Gastroesophageal sphincter (tissue), 4 donors: ENCODE data around the gene HNRNPH2. TPM values are rescaled to one million over a fixed set of nuclear protein-coding genes. Genes with fewer than 3 reads are reported as not detected.

Experiments
- ATAC-seq: fragments of 150-250 bp; one replicate; pipeline ENCODE4 v1.9.1; 2016; ENCODE audit warnings: mild to moderate bottlenecking, moderate library complexity
- H3K27ac ChIP-seq, 4 donors: fragments of 200-600 bp; sonication (generic) in 3 of 4; 1 replicate in 3 of 4; 2 replicates in 1 of 4; pipeline ENCODE4 v1.5.1; 2016 to 2019
- H3K27me3 ChIP-seq: fragments of 200-600 bp; sonication (generic); one replicate; pipeline ENCODE4 v1.5.1; 2019
- H3K36me3 ChIP-seq, 2 donors: fragments of 200-600 bp; sonication (generic); one replicate each; pipeline ENCODE4 v1.5.1; 2019; ENCODE audit warnings: control low read depth in 1 of 2
- H3K4me1 ChIP-seq, 3 donors: fragments of 200-600 bp; sonication (generic); 1 replicate in 2 of 3; 2 replicates in 1 of 3; pipeline ENCODE4 v1.5.1; 2016 to 2019; ENCODE audit warnings: control low read depth in 2 of 3
- H3K4me3 ChIP-seq, 2 donors: fragments of 200-600 bp; sonication (generic); one replicate each; pipeline ENCODE4 v1.5.1; 2019; ENCODE audit warnings: mild to moderate bottlenecking in 1 of 2, moderate library complexity in 1 of 2
- H3K9me3 ChIP-seq, 3 donors: fragments of 200-600 bp; sonication (generic); one replicate each; pipeline ENCODE4 v1.5.1; 2017 to 2019; ENCODE audit warnings: control low read depth in 2 of 3
- EP300 ChIP-seq: sonication (generic); formaldehyde crosslinking; IDR thresholded peaks from one replicate; pipeline ENCODE4 v1.6.1; 2017; ENCODE audit warnings: antibody characterized with exemption, mild to moderate bottlenecking
- POLR2A ChIP-seq, 2 donors: fragments of 450-650 bp; IDR thresholded peaks; one replicate each; pipeline ENCODE4 v1.6.1; 2017; ENCODE audit warnings: antibody characterized with exemption in 2 of 2, mild to moderate bottlenecking in 2 of 2, moderate library complexity in 1 of 2
- POLR2AphosphoS5 ChIP-seq: sonication (generic); formaldehyde crosslinking; IDR thresholded peaks from one replicate; pipeline ENCODE4 v1.6.1; 2017; ENCODE audit warnings: antibody characterized with exemption
- WGBS, 2 donors: methylation state at CpG; one replicate each; pipeline ENCODE4 v1.1.5; 2018; ENCODE audit warnings: low coverage in 1 of 2; 5-methylcytosine and 5-hydroxymethylcytosine counted together
- total RNA-seq, 4 donors: library from RNA; depleted of rRNA; stranded (reverse); fragments of >200 nt; gene quantifications; one replicate each; pipeline ENCODE4 v1.1.0, GENCODE V29; 2016
- TF ChIP-seq, protein P1 (sequence below), 4 experiments: fragments of 200-600 bp in 2 of 4; fragments of 450-650 bp in 2 of 4; sonication (generic) in 1 of 4; IDR thresholded peaks; one replicate each; pipeline ENCODE4 v1.5.1; 2017 to 2019; ENCODE audit warnings: antibody characterized with exemption in 4 of 4, mild to moderate bottlenecking in 2 of 4, moderate library complexity in 2 of 4

HNRNPH2 gene
- total RNA-seq, 4 donors from 2014 or later: 38.8 to 66.6 (median 62.1) TPM

DNA sequence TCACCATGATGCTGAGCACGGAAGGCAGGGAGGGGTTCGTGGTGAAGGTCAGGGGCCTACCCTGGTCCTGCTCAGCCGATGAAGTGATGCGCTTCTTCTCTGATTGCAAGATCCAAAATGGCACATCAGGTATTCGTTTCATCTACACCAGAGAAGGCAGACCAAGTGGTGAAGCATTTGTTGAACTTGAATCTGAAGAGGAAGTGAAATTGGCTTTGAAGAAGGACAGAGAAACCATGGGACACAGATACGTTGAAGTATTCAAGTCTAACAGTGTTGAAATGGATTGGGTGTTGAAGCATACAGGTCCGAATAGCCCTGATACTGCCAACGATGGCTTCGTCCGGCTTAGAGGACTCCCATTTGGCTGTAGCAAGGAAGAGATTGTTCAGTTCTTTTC is 4.0 kb downstream of the HNRNPH2 start:
- no peak for ATAC-seq
- 33 to 75% methylated on average over 4 to 5 of the region's 10 CpGs for WGBS, 2 donors
- Histone ChIP-seq H3K27me3 (no peaks in the 10 kb centered on the region), H3K9me3 (no peaks in the 10 kb centered on the region), H3K27ac (no peak overlapping the region), H3K36me3 (peaks cover 0 to 15% of the 10 kb centered on the region in 2 donors), H3K4me3 (no peak overlapping the region), H3K4me1 (peaks cover 0 to 77% (median 0%) of the 10 kb centered on the region in 3 donors)
- TF ChIP-seq EP300 (no peak), POLR2AphosphoS5 (no peak), POLR2A (IDR thresholded peaks at IDR 0.05) (no peak)
- TF ChIP-seq, protein P1, sequence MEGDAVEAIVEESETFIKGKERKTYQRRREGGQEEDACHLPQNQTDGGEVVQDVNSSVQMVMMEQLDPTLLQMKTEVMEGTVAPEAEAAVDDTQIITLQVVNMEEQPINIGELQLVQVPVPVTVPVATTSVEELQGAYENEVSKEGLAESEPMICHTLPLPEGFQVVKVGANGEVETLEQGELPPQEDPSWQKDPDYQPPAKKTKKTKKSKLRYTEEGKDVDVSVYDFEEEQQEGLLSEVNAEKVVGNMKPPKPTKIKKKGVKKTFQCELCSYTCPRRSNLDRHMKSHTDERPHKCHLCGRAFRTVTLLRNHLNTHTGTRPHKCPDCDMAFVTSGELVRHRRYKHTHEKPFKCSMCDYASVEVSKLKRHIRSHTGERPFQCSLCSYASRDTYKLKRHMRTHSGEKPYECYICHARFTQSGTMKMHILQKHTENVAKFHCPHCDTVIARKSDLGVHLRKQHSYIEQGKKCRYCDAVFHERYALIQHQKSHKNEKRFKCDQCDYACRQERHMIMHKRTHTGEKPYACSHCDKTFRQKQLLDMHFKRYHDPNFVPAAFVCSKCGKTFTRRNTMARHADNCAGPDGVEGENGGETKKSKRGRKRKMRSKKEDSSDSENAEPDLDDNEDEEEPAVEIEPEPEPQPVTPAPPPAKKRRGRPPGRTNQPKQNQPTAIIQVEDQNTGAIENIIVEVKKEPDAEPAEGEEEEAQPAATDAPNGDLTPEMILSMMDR (IDR thresholded peaks at IDR 0.05): no peak

DNA sequence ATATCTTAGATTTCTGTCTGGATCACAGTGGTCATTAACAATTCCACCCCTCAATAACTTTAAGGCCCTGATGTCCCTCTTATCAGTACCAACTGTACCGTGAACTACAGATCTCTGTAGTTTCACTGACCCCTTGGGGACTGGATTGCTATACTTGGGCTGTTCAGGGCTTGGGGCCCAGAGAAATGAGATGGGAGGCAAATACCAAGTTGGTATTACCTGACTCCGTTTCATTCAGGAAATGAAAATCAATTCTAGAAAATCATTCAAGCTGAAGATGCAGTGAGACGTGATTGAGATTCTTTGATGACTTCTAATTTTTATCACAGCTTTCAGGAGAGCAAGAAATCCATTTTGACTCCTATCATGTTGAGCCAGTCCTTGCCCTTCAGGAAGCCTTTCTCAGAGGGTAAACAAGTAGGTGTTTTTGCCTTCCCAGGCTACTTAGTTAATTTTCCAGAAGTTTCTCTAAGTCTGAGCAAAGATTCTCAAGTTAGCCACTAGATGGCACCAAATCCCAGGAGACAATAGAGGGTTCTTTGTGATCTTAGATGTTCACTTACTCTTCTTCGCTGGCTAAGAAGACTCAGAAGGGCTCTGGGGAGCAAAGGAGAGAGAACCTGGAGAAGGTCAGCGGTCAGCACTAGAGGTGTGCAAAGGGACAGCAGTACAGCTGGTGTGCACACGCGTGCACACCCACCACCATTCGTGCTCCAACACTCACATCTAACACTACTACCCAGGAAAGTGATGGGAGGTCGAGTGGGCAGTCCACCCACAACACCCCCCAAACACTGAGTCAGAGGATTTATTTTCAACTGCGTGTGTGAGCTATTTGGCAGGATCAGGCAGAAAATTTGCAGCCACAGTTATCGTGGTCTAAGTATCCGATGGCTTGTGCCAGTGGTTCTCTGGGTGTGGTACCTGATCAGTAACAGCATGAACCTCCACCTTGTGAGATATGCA is 7.4 kb downstream of the HNRNPH2 start:
- TF ChIP-seq, protein P1 (IDR thresholded peaks at IDR 0.05): peak; percentile 54 to 84 (median 62)
- TF ChIP-seq POLR2AphosphoS5: no peak
- peak; percentile 42 for ATAC-seq
- Histone ChIP-seq H3K27ac (peak overlapping the region in 3 of 4 donors; percentile 62 to 93 (median 74)), H3K9me3 (no peaks in the 10 kb centered on the region), H3K27me3 (no peaks in the 10 kb centered on the region), H3K4me1 (peaks cover 0 to 81% (median 0%) of the 10 kb centered on the region in 3 donors), H3K4me3 (no peak overlapping the region), H3K36me3 (peaks cover 0 to 15% of the 10 kb centered on the region in 2 donors)
- 31 to 37% methylated on average over 3 to 6 of the region's 12 CpGs for WGBS, 2 donors

DNA sequence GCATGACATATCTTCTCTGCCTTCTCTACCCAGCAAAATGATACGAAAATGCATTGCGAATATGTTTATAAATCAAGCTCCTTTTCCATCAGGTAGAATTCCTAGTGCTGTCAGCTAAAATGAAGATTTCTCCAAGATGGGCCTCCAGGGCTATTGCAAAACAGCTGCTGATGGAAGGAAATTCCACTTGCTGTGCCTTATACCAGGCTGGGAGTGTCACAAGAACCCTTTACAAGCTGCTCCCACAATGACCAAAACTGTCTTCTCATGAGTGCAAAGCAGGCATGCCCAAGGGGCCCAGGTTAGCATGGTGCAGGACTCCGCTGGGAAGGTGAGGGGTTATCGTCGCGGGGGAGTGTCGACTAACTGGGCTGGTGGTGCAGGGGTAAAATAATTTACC is 8.7 kb downstream of the HNRNPH2 start:
- TF ChIP-seq EP300 (no peak), POLR2A (IDR thresholded peaks at IDR 0.05) (no peak), POLR2AphosphoS5 (no peak)
- TF ChIP-seq, protein P1 (IDR thresholded peaks at IDR 0.05): no peak
- Histone ChIP-seq H3K27me3 (no peaks in the 10 kb centered on the region), H3K4me3 (no peak overlapping the region), H3K36me3 (peaks cover 0 to 15% of the 10 kb centered on the region in 2 donors), H3K9me3 (no peaks in the 10 kb centered on the region), H3K27ac (peak overlapping the region in 3 of 4 donors; percentile 90 to 94 (median 93)), H3K4me1 (peaks cover 0 to 72% (median 0%) of the 10 kb centered on the region in 3 donors)
- 75 to 76% methylated on average over 2 to 3 of the region's 7 CpGs for WGBS, 2 donors
- no peak for ATAC-seq

DNA sequence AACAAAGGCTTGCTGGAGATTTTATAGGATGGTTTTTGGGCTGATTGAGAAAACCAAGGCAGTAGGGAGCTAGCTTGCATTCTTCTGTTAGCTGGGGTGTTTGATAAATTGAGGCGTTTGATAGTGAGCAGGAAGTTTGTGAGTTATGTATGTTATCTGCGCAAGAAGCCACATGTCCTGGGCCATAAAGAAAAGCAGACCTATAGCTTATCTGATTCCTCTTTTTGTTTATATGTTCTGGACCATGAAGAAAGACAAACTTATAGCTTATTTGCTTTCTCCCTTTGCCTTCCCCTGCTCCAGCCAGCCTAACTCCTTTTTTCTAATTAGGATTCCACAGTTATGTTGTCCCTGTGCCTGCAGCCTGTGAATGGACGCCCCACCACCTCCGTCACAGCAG is 9.2 kb downstream of the HNRNPH2 start:
- peaks cover 0 to 67% (median 0%) of the 10 kb centered on the region in 3 donors for H3K4me1 ChIP-seq
- H3K36me3 ChIP-seq: peaks cover 0 to 12% of the 10 kb centered on the region in 2 donors
- peak overlapping the region; percentile 83 to 94 (median 92) for H3K27ac ChIP-seq
- WGBS, 2 donors: 35 to 64% methylated on average over 2 to 4 of the region's 4 CpGs
- H3K9me3 ChIP-seq: no peaks in the 10 kb centered on the region
- peak overlapping the region in 1 of 2 donors; percentile 65 for H3K4me3 ChIP-seq
- TF ChIP-seq POLR2A (IDR thresholded peaks at IDR 0.05) (no peak), EP300 (no peak)
- no peak for ATAC-seq
- no peaks in the 10 kb centered on the region for H3K27me3 ChIP-seq

DNA sequence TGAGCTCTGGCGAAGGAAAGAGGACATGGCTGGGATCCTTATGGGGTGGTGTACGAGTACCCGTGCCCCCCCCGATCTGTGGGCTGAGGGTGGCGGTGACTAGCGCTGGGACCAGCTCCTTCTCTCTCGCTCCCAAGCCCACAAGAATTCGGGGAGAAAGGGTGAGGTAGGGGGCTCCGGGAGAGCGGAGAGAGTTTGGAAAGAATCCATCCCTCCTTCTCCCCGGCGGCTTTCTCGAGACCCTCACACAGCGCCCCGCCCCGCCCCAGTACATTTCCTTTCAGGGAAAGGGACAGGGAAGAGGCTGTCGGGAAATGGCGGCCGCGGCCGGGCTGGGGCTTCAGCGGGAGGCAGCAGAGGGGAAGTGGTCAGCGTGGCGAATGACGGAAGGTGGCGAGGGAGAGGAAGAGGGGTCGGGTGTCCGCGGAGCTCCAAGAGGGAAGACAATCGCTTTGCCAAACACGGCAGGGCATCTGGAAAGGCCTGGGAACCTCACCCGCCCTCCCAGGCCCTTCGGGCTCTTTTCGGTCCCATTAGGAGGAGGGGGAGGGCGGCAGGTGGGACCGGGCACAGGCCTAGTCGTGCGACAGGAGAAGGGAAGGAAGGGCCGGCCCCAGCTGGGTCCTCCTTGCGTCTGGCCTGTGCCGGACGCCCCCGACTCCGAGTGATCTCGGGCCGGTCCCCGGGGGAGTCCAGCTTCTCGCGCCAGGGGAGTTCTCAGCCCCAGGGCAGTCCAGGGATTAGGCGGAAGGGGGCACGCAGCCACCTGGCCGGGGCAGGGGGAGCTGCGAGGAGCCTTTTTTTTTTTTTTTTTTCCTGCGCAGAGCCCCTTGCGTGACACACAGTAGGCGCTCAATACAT is 10.2 kb downstream of the HNRNPH2 start:
- Histone ChIP-seq H3K36me3 (peaks cover 0 to 10% of the 10 kb centered on the region in 2 donors), H3K27ac (peak overlapping the region; percentile 83 to 94 (median 92)), H3K27me3 (no peaks in the 10 kb centered on the region), H3K4me1 (peaks cover 0 to 57% (median 0%) of the 10 kb centered on the region in 3 donors), H3K9me3 (no peaks in the 10 kb centered on the region), H3K4me3 (peak overlapping the region; percentile 65 to 98)
- ATAC-seq: peak; percentile 74
- WGBS, 2 donors: 0 to 14% methylated on average over 5 to 13 of the region's 56 CpGs
- TF ChIP-seq POLR2A (IDR thresholded peaks at IDR 0.05) (peak in 1 of 2 donors; percentile 17), POLR2AphosphoS5 (no peak)
